GM12875 (cell line): Measurements from ENCODE around the gene SLC2A9.

Experiments used
- H3K4me3 ChIP-seq: one replicate; pipeline ENCODE4 v1.5.1; 2011; ENCODE audit warnings: low read depth, low read length, control low read depth
- CTCF ChIP-seq: IDR thresholded peaks from 2 replicates; pipeline ENCODE4 v1.5.1; 2011; ENCODE audit warnings: low read depth, mild to moderate bottlenecking, control low read depth, inconsistent platforms, low read length, moderate library complexity, borderline replicate concordance; ENCODE audit not compliant: insufficient read depth

SLC2A9 gene

GRCh38 chr4:10026485-10026884 lies 5.2 kb upstream of the SLC2A9 start:
- no peak overlapping the region for H3K4me3 ChIP-seq
- no peak for TF ChIP-seq CTCF

DNA sequence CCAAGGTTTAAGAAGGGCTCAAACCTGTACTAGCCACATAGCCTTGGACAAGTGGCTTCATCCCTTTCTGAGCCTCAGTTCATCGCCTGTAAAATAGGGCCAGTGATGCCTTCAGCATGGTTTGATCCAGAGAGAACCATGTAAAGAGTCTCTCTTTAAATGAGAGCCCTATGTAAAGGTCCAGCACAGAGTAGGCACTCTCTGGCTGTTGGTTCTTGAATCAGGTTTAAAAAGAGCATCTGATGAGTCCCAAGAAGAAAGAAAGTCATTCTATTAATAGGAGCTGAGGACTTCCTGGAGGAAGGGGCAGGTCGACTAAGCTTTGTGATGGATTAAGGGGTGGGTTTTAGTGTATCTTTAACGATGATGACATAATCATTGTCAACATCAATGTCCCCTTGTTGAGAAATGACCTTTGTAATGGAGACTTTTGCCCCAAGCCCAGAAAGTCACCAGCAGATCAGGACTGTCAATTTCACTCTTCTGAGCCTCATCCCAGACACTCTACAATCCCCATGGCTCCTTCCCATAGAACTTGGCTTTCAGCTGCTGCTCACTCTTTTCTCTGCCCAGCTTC lies 4.0 kb upstream of the SLC2A9 start:
- TF ChIP-seq CTCF = no peak
- H3K4me3 ChIP-seq = no peak overlapping the region

GRCh38 chr4:10024303-10024702 lies 3.0 kb upstream of the SLC2A9 start:
- TF ChIP-seq CTCF = no peak

GRCh38 chr4:10023806-10024205 lies 2.5 kb upstream of the SLC2A9 start:
- H3K4me3 ChIP-seq = no peak overlapping the region
- no peak for TF ChIP-seq CTCF

More at GRCh38 chr4:10024303-10024702, 3.0 kb upstream of the SLC2A9 start:
- H3K4me3 ChIP-seq = no peak overlapping the region

- no peak for TF ChIP-seq CTCF
- no peak overlapping the region for H3K4me3 ChIP-seq
Measured at GRCh38 chr4:10023050-10023419, 1.7 kb upstream of the SLC2A9 start.

DNA sequence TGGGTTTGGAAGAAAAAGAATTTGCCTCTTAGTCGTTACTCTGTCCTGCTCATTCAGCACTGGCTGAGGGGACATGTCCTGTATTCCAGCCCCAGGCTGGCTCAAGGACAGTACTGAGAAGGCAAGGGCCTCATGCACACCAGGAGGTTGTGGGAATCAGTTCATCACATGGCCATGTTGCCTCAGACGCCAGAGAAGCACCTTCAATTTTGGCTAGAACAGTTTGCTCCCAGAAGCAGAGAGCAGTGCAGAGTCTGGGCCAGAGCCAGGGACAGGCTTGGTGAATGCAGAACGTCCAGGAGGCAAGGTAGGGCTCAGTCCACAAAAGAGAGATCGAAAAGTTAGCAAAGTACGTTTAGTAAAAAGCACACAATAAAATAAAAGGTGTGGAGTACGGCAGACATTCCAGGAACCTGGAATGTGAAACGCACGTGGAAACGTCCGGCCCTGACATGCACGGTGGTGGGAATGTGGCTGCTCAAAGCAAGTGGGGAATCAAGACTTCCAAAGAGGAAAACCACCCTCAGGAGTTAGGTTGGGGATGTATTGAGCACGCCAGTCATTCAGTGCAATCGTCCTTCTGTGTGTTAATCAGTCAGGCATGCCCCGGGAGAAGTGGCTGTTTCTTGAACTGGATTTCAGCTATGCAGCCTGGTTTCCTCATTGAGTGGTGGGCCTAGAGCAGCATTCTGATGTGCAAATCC lies 1.2 kb upstream of the SLC2A9 start:
- no peak overlapping the region for H3K4me3 ChIP-seq
- TF ChIP-seq CTCF = no peak

DNA sequence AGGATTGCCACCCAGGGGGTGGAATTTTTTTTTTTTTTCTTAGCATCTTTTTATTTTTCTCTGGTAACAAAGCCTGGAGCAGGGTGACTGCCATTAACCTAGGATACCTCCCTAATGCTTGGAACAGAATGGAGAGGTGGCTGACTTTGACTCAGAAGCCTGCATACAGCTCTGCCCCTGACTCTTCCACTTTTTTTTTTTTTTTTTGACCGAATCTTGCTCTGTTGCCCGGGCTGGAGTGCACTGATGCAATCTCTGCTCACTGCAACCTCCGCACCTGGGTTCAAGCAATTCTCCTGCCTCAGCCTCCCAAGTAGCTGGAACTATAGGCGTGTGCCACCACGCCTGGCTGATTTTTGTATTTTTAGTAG lies 341 bp upstream of the SLC2A9 start:
- no peak for TF ChIP-seq CTCF
- no peak overlapping the region for H3K4me3 ChIP-seq
